T-helper 1 cell (primary cell): ENCODE results near the gene GINS1.
A peak's percentile ranks its signal among the peaks of the same experiment; 100 is the strongest.
"Not testable (repeated sequence)": the region's sequence is repeated elsewhere in the genome, so short reads cannot be mapped to it uniquely, and the experiment has no call there.

ENCODE experiments used
- DNase-seq, 5 donors: peaks; one replicate each; pipeline ENCODE4 v3.0.0-alpha.2; 2012 to 2020

The GINS1 gene

DNA sequence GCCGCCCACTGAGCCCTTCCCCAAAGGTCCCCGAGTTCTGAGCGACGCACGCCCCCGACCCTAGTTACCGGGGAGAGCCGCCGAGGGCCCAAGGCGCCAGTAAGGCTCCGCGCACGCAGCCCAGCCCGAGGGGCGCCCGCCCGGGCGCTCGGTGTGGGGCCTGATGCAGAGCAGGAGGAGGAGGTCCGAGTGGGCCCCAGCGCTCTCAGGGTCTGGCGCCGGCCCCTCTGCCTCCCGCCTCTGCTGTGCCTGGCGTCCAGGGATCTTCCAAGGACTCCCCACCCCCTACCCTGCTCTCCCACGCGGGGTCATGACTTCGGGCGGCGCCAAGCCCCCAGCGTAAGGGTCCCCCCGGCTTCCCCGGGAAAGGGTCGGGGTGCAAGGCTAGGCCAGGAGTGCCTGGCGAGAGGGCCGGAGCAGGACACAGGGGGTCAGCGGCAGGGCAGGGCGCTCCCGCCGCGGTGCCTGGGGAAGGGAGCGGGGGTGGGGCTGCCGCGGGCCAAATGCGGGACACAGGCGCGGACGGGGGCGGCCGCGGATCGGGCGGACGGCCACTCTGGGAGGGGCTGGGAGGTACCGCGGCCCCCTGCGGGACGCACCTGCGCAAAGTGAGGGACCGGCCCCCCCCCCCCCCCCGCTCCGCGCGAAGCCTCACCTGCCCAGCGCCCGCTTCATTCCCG, 17.5 kb upstream of the GINS1 start:
- peak; percentile 6 to 14 (median 9) for DNase-seq

DNA sequence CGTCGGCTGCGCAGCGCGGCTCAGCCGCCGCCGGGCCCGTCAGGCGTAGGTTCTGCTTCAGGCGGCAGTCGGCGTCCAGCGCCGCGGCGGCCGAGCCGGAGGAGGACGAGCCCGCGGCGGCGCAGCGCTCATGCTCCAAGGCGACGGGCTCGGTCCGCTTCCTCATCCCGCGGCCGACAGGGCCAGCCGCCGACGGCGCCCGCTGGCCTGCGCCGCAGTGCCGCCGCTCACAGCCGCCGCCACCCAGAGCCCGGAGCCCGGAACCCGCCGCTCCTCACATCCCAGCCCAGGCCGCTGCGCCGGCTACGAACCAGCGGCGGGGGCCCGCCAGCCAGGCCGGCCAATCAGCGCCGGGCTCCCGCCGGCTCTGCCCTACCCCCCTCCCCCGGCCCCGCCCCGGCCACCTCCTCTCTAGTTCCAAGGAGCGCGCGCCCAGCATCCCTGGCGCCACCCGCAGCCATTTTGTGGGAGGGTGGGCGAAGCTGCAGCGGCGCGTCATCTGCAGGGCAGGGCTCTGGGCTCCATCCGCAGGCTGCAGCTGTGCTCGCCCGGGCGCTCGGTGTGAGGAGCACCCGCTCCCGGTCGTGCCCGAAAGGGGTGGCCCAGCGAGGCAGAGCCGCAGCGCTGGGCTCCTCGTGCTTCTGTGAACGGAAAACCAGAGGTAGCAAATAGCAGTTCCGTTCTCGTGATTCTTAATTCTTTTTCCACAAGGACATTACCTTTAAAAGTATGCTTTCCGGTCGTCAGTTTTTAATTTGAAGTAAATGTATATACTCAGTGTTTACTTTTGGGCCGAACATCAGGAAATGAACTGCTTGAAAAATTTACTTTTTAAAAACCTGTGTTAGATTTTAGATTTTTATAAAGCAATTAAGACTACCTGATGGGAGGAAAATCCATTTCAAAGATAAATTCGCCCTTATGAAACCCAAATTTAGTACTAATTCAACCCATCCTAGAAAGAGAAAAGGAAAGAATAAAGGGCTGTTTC, 16.6 kb upstream of the GINS1 start, which contains the start of gene ABHD12:
TSS of gene ABHD12 (minus strand) at position 298 of the 991 bp plus-strand sequence. CDS start at position 166, 132 bp downstream.
- DNase-seq, result peak; percentile 86 to 97 (median 93)

DNA sequence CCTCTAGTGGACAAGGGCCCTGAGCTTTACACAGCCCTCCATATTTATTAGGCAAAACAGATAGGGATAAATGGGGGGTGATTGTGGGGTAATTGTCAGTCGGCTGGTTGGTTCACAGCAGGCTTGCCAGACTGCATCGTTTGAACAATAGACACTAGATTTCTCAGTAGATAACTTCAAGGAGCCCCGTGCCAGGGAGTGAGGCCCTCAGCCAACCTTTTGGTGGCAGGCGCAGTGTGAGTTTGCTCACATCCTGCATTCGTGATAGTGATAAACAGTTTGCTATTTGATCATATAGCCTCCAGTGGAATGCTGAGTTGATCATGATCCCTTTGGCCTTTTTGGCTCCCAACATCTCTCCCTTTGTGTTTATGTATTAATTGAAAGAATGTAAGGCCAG, 13.2 kb upstream of the GINS1 start:
- no peak for DNase-seq

DNA sequence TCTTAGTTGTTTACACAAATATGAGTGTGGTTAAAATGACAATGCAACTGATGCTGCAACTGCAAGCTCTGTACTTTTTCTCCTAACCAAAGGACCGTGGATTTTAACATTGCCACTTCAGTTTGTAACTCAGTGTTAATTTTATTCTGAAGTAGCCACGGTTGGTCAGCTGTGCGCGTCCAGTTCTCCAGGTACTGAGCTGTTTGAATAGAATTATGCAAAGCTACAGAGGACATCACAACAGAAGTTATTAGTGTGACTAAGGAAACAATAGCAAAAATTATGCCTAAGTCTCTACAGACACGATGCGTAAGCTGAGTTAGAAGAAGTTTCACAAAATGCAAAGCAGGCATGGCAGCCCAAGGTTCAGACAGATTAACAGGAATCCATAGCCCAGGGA, 12.5 kb upstream of the GINS1 start:
- DNase-seq, result no peak

DNA sequence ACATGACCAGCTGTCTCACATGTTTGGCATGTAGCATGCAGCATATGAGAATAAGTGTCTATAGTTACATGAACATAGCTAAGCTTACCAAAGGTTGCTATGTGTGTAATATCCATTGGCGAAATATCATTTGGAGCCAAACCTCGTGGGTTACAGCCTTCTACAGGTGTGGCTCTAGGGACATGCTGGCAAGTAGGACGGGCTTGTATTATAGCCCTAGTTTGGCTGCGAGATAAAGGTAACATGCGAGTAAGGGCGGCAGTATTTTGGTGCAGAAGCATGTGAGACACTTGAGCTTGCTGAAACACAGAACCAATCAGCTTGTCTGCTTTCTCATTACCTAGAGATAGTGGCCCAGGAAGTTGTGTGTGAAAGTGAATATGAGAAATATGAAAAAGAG, 10.4 kb upstream of the GINS1 start:
- no peak for DNase-seq

DNA sequence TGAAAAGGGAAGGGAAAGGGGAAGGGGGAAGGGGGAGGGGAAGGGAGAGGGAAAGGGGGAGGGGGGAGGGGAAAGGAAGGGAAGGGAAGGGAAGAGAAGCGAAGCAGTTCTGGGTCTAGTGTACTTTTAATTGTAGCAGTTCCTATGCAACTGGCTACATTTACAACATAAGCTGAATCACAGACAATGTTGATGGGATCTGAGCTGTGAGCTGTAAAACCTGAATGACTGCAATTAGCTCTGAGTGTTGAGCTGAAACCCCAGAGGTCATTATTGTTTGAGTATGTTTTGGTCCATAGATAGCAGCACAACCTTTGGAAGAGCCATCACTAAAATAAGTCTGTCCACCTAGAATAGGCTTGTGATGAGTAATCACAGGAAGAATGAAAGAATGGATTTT, 9.7 kb upstream of the GINS1 start:
- DNase-seq, result no peak

DNA sequence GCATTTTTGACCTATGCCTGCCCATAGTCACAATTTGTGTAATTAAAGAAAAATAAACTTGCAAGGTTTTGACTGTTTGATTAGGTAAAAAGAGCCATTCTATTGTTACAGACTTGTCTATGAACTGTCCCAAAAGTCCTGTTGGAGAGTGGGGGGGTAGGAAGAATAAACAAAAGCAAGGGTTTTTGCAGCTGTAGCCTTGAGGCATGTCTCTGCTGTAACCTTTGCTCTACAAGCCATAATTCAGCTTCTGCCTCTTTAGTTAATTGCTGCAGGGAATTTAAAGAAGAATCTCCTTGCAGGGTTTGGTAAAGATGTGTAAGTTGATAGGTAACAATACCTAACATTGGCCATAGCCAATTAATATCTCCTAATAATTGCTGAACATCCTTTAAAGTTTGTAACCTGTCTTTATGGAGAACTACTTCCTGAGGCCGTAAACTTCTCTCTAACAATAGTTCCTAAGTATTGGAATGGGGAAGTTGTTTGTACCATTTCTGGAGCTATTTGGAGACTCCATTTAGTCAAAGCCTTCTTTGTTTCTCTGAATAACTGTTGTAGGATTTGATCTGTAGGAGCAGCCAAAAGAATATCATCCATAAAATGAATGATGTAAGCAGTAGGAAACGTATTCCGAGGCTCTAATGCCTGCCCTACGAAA, 9.0 kb upstream of the GINS1 start:
- no peak for DNase-seq

DNA sequence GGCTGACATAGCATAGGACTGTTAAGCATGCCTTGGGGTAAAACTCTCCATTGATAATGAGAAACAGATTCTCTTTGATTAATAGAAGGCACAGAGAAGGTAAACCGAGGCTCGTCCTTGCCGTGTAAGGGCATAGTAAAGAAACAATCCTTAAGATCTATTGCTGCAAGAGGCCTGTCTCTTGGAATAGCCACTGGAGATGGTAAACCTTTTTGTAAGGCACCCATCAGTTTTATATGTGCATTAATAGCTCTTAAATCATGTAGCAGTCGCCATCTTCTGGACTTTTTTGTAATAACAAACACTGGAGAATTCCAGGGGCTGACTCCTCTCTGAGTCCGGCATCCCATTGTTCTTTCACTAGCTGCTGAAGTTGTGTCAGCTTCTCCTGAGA, 8.4 kb upstream of the GINS1 start:
- peak in 1 of 5 donors; percentile 33 for DNase-seq

DNA sequence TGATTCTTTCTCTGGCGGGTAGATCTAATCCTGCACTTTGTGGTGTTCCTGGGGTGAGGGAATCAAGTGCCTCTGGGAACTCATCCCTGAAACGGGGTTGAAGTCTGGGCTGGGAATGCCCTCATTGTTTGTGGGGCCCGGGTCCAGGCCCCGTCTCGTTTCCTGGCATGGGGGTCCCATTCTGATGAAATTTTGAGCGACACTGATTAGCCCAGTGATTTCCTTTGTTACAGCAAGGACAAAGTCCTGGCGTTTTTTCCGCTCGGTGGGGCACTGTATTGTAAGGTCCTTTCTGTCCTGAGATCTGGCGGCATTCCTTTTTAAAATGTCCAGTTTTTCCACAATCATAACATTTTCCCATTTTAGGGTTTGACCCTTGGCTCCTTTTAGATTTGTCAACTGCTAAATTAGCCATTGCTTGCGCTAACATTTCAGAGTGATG, 7.2 kb upstream of the GINS1 start:
- DNase-seq, result not testable (repeated sequence)

DNA sequence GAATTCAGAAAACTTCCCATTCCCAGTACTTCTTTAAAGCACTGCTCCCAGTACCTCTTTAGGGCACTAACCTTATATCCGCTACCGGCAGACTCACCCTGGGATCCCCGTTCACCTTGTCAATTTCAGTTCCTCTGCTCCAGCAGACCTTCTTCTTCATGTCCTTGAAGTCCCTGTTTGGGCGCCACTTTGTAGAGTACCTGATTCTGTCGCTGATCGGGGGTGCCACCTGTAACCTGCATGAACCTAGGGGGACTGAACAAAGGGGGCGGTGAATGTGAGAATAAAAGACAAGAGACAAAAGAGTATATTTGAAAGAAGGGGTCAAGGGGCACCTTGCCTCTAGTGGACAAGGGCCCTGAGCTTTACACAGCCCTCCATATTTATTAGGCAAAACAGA, 4.9 kb upstream of the GINS1 start:
- no peak for DNase-seq

DNA sequence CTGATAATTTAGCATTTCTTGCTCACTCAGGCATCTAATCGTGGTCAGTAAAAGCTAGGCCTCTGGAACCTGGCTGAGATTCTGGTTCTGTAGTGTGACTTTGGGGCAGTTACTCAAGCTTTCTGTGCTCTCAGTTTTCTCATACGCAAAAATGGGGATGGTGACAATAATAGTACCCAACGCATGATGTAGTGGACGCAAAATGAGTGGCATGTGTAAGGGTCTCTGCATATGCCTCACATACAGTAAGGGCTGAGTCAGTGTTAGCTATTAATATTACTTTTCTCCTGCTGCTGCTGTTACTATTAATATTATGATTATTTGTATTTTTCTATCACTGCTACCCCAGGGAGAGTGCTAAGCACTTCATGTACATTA, 686 bp downstream of the GINS1 start:
- DNase-seq, result no peak

DNA sequence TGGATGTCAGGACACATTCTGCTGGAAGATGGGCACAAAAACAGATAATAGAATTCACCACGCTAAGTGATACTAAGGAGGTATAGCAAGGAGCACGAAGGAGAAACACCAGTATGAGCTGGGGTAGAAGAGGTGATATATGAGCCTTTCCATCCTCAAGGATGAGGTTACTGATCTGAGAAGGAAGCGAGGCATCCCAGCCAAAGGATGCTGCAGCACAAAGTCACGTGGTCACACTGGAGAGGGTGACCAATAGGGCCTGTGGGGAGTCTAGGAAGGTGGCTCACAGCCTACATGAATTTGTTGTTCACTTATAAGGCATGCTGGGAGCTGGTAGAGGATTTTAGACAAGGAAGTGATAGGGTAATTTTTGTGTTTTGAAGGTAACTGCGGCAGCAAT, 1.4 kb downstream of the GINS1 start:
- no peak for DNase-seq

DNA sequence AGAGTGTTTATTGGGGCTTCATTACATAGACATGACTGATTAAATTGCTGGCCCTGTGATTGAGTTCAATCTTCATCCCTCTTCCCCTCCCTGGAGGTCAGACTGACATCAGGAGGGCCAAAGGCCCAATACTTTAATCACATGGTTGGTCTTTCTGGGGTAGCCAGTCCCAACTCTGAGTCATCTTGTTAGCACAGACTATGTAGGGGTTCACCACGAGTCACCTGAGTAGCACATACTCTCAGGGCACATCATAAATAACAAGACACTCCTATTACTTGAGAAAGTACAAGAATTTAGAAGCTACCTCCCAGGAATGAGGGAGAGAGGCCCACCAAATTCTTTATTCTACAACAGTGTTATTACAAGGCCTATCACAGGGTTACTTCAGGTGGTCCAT, 11.3 kb downstream of the GINS1 start:
- DNase-seq, result no peak

DNA sequence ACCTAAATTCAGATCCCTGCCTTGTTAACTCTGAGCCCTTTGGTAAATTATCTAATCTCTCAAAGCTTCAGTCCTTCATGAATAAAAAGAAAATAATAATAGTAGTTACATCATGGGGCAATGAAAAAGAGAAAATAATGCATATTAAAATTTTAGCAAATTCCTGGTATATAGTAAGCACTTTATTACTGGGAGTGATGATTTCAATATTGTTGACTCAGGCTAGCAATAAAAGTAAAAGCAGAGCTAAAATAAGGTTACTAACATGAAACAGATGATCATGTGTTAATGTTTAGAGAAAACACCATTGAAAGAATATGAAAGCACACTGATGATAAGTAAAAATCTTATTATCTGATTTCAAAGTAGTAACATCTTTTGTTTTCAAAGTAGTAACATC, 13.6 kb downstream of the GINS1 start:
- DNase-seq, result no peak

DNA sequence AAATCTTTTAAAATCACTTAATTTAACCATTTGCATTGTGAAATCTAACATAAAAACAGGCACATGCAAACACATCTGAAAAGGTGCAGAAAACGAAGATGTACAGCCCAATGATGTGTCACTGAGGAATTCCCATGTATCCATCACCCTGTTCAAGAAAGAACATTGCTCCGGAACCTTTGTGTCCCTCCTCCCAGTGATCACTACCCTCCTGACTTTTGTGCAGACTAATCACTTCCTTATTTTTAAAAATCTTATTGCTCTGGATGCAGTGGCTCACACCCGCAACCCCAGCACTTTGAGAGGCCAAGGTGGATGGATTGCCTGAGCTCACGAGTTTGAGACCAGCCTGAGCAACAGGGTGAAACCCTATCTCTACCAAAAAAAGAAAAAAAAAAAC, 14.6 kb downstream of the GINS1 start:
- DNase-seq, result no peak

DNA sequence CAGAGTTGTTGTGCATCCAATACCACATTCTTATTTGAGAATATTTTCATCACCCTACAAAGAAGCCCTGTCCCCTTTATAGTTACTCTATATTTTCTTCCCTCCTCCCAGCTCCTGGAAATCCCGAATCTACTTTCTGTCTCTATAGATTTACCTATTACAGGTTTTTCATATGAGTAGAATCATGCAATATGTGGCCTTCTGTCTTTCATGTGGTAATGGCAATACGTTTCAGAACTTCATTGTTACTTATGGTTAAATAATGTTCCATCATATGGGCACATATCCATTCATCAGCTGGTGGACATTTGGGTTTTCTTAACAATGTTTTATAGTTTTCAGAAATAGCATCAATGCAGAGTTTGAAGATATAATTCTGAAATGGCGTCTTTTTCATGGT, 17.1 kb downstream of the GINS1 start:
- DNase-seq, result no peak

DNA sequence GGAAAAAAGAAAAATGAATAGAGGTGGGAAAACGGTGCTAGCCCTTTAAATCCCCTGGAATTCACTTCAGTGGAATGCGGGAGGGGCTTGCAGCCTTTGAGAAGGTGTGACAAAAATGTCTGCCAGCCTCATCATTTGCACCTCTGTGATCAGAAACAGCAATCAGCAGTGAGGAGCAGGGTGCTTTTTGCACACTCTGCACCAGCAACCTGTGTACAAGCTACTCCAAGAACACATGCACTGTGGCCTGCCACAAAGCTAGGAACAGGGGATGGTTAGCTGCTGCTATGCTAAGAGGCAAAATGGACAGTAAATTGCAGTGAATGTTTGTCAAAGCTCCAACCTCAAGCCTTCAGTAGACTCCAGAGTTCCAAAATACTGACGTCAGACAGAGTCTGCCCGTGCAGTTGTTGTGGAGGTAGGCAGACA, 29.7 kb downstream of the GINS1 start:
- DNase-seq, result no peak

DNA sequence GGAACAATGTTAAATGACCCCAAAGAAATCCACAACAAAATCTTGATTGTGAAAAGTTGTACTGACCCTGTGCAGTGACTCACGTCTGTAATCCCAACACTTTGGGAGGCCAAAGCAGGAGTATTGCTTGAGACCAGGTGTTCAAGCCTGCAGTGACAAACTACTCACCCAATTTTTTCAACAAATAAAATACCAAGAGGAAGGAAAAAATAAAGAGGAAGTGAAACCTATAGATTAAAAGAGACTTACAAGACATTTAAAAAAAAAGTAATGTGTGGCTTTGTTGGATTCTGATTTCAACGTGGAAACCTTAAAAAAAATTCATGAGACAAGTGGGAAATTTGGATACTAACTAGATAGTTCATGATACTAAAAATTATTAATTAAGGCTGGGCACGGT, 31.9 kb downstream of the GINS1 start:
- no peak for DNase-seq

DNA sequence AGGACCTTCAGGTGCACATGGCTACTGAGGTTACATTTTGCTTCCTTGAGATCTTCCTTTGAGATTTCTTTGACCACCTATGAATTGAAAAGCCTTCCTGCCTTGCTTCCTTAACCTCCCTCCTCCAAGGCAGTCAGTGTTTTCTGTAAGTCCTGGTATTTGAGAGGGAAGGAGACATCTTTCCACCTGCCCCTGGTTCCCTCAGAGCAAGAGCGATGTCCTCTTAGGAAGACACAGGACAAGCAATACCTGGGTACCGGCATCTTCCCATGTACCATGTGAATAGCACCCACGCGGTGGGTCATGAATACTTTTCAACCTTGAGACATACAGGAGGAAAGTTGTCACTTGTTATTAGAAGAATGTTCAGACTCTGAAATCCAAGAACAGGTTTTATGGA, 37.1 kb downstream of the GINS1 start:
- DNase-seq, result no peak

DNA sequence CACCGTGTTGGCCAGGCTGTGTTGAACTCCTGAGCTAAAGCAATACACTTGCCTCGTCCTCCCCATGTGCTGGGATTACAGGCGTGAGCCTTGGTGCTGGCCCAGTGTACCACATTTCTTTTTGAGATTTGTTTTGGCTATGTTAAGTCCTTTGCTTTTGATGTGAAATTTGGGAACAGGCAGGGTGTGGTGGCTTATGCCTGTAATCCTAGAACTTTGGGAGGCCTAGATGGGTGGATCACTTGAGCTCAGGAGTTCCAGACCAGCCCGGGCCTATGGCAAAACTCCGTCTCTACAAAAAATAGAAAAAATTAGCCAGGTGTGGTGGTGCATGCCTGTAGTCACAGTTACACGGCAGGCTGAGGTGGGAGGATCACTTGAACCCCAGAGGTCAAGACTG, 40.2 kb downstream of the GINS1 start:
- no peak for DNase-seq

DNA sequence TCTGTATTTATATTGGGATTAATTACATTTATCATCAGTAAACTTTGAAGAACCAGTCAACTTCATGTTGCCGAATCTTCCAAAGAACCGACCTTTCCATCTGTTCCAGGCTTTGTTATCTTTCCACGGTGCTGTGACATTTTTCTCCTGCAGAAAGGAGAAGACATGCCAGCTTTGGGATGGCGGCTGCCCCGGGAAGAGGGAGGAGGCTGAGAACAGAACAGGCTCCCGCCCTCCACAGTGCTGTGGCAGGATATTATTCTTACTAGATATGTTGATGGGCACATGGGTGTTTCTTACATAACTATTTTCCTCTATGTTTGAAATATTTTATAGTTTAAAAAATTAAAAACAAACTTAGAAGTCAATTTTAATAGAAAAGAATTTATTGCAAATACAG, 44.9 kb downstream of the GINS1 start:
- no peak for DNase-seq

DNA sequence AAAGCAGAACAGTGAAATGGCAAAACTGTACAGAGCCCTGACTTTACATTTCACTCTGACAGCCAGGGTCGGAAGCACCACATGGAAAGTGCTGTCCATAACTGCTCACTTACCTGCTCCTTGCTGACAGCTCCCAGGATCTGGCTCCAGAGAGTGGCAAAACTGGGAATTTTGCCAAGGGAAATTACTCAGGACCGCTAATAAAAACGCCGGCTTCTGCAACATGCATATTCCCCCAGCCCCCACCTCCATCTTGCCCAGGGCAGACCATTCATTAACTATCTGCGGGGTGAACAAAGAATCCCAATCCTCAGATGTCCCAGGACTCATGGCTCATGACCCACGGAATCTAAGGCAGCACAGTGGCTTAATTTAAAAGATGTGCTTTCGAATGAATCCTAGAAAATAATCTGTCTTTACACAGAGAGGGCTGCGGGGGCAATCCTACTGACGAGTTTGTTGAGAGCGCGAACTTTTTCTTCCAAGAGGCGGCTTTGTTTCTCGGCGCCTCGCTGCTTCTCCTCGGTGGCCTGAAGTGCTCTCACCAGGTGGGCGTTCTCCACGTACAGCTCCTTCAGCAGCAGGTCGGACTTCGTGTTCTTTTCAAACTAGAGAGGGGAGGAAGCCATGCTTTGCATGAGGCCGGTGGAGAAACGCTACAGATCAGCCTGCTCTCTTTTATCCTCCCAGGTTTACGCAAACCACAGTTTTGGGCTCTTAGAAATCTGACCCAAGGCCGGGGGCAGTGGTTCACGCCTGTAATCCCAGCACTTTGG, 45.8 kb downstream of the GINS1 start:
- DNase-seq, result no peak
